HG02763 (cell line): ENCODE data around the gene ALOX5.
"Not testable (repeated sequence)": the region's sequence is repeated elsewhere in the genome, so short reads cannot be mapped to it uniquely, and the experiment has no call there.

Experiments used
- ATAC-seq: cut with Tn5 transposase; IDR thresholded peaks from one replicate; pipeline ENCODE4 v1.9.1; 2021; ENCODE audit warnings: mild to moderate bottlenecking, moderate library complexity; ENCODE audit not compliant: unreplicated experiment

The ALOX5 gene

DNA sequence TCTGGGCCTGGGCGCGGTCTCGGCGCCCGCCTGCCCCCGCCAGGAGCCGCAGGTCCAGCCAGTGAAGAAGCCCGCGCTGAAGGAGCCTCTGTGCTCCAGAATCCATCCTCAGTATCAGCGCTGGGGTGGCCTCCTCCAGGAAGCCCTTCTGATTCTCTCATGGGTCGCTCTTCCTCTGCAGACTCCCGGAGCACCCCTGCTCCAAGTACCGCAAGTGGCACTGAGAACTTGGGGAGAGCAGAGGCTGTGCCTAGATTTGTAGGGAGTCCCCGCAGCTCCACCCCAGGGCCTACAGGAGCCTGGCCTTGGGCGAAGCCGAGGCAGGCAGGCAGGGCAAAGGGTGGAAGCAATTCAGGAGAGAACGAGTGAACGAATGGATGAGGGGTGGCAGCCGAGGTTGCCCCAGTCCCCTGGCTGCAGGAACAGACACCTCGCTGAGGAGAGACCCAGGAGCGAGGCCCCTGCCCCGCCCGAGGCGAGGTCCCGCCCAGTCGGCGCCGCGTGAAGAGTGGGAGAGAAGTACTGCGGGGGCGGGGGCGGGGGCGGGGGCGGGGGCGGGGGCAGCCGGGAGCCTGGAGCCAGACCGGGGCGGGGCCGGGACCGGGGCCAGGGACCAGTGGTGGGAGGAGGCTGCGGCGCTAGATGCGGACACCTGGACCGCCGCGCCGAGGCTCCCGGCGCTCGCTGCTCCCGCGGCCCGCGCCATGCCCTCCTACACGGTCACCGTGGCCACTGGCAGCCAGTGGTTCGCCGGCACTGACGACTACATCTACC lies at the start of gene ALOX5:
TSS of gene ALOX5 (plus strand) at position 641 of the 774 bp plus-strand sequence. CDS start at position 705, 64 bp downstream.
- peak; percentile 42 for ATAC-seq

DNA sequence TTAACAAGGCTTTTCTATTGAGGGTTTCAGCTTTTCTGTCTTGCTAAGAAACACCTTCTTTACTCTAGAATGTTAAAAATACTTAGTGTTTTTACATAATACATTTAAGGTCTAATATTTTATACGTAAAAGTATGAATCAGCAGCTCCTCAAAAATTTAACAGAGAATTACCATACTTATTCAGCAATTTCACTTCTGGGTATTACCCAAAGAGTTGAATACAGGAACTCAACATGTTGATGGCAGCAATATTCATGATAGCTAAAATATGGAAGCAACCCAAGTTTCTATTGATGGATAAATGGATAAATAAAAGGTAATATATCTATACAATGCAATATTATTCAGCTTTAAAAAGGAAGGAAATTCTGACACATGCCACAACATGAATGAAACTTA lies 48.9 kb upstream of the ALOX5 start:
- ATAC-seq = no peak

DNA sequence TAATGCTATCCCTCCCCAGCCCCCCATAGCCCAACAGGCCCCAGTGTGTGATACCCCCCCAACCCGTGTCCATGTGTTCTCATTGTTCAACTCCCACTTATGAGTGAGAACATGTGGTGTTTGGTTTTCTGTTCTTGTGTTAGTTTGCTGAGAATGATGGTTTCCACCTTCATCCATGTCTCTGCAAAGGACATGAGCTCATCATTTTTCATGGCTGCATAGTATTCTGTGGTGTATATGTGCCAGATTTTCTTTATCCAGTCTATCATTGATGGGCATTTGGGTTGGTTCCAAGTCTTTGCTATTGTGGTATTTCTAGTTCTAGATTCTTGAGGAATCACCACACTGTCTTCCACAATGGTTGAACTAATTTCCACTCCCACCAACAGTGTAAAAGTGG lies 47.2 kb upstream of the ALOX5 start:
- not testable (repeated sequence) for ATAC-seq

DNA sequence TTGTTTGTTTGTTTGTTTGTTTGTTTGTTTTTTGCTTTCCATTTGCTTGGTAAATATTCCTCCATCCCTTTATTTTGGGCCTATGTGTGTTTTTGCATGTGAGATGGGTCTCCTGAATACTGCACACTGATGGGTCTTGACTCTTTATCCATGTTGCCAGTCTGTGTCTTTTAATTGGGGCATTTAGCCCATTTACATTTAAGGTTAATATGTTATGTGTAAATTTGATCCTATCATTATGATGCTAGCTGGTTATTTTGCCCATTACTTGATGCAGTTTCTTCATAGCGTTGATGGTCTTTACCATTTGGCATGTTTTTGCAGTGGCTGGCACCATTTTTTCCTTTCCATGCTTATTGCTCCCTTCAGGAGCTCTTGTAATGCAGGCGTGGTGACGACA lies 42.2 kb upstream of the ALOX5 start:
- not testable (repeated sequence) for ATAC-seq

DNA sequence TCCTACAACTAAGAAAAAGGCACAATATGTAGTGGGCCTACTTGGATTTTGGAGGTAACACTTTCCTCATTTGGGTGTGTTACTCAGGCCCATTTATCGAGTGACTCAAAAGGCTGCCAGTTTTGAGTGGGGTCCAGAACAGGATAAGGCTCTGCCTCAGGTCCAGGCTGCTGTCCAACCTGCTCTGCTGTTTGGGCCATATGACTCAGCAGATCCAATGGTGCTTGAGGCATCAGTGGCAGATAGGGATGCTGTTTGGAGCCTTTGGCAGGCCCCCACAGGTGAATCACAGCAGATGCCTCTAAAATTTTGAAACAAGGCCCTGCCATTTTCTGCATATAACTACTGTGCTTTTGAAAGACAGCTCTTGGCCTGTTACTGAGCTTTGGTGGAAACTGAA lies 34.1 kb upstream of the ALOX5 start:
- ATAC-seq = no peak

DNA sequence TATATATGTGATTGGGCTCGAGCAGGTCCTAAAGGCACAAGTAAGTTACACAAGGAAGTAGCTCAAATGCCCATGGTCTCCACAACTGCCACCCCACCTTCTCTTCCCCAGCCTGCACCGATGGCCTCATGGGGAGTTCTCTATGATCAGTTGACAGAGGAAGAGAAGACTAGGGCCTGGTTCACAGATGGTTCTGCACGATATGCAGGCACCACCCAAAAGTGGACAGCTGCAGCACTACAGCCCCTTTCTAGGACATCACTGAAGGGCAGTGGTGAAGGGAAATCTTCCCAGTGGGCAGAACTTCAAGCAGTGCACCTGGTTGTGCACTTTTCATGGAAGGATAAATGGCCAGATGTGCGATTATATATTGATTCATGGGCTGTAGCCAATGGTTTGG lies 33.6 kb upstream of the ALOX5 start:
- ATAC-seq = not testable (repeated sequence)

DNA sequence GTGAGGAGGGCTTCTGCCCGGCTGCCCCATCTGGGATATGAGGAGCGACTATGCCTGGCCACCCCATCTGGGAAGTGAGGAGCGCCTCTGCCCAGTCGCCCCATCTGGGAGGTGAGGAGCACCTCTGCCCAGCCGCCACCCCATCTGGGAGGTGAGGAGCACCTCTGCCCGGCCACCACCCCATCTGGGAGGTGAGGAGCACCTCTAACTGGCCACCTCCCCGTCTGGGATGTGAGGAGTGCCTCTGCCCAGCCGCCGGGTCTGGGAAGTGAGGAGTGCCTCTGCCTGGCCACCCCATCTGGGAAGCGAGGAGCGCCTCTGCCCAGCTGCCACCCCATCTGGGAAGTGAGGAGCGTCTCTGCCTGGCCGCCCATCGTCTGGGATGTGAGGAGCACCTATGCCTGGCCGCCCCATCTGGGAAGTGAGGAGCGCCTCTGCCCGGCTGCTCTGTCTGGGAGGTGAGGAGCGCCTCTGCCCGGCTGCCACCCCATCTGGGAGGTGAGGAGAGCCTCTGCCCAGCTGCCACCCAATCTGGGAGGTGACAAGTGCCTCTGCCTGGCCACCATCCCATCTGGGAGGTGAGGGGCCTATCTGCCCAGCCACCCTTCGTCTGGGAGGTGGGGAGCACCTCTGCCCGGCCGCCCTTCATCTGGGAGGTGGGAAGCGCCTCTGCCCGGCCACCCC lies 27.2 kb upstream of the ALOX5 start:
- not testable (repeated sequence) for ATAC-seq

DNA sequence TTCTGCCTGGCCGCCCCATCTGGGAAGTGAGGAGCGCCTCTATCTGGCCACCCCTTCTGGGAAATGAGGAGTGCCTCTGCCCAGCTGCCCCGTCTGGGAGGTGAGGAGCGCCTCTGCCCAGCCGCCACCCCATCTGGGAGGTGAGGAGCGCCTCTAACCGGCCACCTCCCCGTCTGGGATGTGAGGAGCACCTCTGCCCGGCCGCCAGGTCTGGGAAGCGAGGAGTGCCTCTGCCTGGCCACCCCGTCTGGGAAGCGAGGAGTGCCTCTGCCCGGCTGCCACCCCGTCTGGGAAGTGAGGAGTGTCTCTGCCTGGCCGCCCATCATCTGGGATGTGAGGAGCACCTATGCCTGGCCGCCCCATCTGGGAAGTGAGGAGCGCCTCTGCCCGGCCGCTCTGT lies 26.6 kb upstream of the ALOX5 start:
- ATAC-seq = not testable (repeated sequence)

DNA sequence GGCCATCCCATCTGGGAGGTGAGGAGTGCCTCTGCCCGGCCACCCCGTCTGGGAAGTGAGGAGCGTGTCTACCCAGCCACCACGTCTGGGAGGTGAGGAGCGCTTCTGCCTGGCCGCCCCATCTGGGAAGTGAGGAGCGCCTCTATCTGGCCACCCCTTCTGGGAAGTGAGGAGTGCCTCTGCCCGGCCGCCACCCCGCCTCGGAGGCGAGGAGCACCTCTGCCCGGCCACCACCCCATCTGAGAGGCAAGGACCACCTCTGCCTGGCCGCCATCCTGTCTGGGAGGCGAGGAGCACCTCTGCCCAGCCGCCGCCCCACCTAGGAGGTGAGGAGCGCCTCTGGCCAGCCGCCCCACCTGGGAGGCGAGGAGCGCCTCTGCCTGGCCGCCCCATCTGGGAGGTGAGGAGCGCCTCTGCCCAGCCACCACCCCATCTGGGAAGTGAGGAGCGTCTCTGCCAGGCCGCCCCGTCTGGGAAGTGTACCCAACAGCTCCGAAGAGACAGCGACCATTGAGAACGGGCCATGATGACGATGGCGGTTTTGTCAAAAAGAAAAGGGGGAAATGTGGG lies 25.7 kb upstream of the ALOX5 start:
- not testable (repeated sequence) for ATAC-seq

DNA sequence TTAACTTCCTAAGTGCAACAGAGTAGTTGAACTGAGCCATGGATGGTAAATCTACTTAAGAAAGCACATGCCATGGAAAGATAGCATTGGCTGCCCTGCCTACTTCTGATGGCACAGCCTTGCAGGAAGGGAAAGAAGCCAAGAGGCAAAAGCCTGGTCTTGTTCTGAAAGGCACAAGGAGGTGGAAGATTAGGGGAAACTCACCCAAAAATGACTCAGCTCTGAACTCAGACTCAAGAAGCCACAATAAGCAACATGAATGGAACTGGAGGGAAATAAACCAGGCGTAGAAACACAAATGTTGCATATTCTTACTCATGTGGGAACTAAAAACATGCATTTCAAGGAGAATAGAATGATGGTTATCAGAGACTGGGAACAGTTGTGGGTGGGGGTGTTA lies 20.8 kb upstream of the ALOX5 start:
- peak; percentile 62 for ATAC-seq

DNA sequence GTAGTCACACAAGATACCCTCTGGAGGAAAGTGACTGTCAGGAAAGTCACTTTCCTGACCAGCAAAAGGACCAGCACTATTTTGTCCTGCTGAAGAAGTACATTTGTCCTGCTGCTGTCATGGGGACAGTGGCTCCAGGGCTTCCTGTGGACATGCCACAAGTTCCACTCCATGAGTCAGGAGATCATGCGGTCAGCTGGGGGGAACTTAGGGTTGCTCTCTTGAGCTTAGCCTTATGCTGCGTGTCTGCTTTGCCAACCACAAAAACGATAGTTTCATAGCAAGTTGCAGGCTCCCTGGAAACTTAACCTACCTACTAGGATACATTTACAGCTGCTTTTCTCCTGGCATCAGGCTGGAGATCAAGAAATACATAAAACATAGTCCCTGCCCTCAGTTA lies 19.8 kb upstream of the ALOX5 start:
- no peak for ATAC-seq

DNA sequence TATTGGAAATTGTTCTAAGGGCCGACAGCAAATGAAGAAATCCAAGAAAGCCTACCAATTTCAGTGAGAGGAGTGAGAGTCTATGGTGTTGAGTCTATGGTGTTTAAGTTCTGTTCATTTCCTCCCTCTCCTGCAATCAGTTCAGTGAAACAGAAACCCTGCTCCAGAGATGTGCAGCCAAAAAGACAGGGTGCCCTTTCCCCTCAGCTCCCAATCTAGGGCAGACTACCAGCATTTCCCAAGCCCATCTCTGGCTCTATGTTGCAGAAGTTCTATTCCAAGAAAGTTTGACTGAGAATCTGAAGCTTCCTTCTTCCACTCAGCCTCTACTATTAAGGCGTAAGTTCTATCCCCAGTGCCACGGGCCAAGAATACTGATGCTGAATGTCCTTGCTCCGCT lies 18.5 kb upstream of the ALOX5 start:
- ATAC-seq = no peak

DNA sequence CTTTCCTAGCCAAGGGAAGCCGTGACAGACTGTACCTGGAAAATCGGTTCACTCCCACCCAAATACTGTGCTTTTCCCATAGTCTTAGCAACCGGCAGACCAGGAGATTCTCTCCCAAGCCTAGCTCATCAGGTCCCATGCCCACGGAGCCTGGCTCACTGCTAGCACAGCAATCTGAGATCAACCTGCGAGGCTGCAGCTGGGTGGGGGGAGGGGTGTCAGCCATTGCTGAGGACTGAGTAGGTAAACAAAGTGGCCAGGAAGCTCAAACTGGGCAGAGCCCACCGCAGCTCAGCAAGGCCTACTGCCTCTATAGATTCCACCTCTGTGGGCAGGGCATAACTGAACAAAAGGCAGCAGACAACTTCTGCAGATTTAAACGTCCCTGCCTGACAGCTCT lies 15.1 kb upstream of the ALOX5 start:
- ATAC-seq = not testable (repeated sequence)

DNA sequence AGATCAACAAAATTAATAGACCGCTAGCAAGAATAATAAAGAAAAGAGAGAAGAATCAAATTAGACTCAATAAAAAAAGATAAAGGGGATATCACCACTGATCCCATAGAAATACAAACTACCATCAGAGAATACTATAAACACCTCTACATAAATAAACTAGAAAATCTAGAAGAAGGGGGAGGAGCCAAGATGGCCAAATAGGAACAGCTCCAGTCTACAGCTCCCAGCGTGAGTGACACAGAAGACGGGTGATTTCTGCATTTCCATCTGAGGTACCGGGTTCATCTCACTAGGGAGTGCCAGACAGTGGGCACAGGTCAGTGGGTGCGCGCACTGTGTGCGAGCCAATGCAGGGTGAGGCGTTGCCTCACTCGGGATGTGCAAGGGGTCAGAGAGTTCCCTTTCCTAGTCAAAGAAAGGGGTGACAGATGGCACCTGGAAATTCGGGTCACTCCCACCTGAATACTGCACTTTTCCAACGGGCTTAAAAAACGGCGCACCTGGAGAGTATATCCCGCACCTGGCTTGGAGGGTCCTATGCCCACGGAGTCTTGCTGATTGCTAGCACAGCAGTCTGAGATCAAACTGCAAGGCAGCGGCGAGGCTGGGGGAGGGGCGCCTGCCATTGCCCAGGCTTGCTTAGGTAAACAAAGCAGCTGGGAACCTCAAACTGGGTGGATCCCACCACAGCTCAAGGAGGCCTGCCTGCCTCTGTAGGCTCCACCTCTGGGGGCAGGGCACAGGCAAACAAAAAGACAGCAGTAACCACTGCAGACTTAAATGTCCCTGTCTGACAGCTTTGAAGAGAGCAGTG lies 11.8 kb upstream of the ALOX5 start:
- ATAC-seq = not testable (repeated sequence)

DNA sequence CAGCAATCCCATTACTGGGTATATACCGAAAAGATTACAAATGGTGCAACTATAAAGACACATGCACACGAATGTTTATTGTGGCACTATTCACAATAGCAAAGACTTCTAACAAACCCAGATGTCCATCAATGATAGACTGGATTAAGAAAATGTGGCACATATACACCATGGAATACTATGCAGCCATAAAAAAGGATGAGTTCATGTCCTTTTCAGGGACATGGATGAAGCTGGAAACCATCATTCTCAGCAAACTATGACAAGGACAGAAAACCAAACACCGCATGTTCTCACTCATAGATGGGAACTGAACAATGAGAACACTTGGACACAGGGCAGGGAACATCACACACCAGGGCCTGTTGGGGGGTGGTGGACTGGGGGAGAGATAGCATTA lies 6.4 kb upstream of the ALOX5 start:
- not testable (repeated sequence) for ATAC-seq

DNA sequence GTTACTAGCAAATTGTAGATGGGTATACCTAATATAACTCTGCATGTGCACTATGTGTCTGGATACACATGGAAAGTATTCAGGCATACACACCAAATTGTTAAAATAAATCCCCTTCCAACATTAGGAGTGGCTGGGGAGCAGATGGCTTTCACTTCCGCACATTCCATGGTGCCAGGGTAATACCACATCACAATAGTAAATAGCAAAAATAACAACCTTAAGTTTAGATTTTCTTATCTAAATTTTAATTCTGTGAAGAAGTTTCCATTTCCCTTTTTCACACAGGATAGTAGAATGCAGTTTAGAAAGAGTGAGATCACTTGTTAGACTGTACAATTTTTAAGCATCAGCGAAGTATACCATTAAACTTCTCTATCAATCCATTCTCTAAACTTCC lies 5.8 kb upstream of the ALOX5 start:
- ATAC-seq = no peak

DNA sequence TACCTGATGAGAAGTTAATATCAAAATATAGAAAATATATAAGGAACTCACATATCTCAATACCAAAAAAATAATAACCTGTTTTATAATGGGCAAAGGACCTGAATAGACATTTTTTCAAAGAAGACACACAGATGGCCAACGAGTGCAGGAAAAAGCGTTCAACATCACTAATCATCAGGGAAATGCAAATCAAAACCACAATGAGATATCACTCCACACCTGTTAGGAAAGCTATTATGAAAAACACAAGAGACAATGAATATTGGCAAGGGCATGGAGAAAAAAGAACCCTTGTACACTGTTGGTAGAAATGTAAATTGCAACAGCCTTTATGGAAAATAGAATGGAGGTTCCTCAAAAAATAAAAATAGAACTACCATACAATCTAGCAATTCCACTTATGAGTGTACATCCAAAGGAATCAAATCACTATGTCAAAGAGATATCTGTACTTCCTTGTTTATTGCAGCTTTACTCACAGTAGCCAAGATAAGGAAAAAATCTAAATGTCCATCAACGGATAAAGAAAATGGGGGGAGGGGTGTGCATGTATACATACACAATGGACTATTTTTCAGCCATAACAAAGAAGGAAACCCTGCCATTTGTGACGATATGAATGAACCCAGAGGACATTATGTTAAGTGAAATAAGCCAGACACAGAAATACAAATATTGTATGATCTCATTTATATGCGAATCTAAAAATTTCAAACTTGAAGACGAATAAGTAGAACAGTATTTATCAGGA lies 3.6 kb upstream of the ALOX5 start:
- no peak for ATAC-seq

DNA sequence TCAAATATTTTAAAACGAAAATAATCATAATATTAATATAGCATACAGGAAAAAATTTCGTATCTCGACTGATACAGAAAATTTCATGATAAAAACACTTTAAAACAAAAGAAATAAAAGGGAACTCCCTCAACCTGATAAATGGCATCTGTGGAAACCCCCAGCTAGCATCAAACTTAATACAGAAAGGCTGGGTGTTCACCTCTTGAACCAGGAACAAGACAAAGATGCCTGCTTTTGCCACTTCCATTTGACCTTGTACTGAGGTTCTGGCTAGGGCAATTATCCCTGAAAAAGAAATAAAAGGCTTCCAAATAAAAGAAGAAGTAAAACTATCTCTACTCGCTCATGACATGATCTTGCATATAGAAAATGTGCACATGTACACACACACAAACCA lies 2.5 kb upstream of the ALOX5 start:
- no peak for ATAC-seq

DNA sequence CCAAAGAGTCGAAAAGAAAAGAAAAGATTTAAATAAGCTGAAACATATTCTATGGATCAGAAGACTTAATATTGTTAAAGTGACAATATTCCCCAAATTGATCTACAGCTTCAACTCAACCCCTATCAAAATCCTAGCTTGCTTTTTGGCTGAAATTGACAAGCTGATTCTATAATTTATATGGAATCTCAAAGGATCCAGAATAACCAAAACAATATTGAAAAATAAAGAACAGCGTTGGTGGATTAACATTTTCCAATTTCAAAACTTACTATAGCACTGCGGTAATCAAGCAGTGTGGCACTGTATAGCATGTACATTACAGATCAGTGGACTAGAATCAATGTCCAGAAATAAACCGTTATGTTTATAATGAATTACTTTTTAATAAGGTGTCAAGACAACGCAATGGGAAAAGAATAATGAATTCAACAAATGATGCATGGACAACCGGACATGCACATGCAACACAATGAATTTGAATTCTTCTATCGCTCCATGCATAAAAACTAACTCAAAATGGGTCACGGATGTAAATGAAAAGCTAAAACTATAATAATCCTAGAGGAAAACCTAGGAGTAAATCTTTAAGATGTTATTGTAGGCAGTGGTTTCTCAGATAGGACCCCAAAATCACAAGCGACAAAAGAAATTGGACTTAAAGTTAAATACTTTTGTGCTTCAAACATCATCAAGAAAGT lies 1.6 kb upstream of the ALOX5 start:
- ATAC-seq = no peak

DNA sequence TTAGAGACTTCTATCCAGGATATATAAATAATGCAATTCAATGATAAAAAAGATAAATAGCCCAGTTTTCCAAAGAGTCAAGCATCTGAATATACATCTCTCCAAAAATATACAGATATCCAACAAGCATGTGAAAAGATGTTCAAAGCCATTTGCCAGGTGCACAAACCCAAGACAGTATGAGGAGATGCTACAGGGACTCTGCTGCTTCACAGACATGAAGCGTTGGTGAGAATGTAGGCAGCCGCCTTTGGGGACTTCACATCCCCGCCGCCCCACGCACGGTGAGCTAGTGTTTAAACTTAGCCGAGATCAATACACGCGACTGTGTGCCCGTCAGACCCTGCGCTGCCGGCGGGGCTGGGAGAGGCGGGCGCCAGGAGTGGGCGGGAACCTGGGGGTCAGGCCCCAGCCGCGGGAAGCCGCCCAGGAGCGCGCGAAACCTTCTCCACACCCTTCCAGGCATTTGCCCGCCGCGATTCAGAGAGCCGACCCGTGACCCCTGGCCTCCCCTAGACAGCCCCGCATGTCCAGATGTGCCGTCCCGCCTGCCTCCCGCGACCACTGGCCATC lies 927 bp upstream of the ALOX5 start:
- peak; percentile 34 for ATAC-seq
